ENCODE data around the gene TNFSF4.
"Not testable (repeated sequence)": the region's sequence is repeated elsewhere in the genome, so short reads cannot be mapped to it uniquely, and the experiment has no call there.

The TNFSF4 gene

GRCh38 chr1:173162601-173163000 lies 44.5 kb downstream of the TNFSF4 start:
- Histone ChIP-seq H3K4me2 (ENCODE audit: insufficient read depth, low read length) (no peak overlapping the region), H3K4me3 (ENCODE audit: low read depth in 1 of 2, low read length in 2 of 2) (no peak overlapping the region), H3K9ac (ENCODE audit: low read depth, low read length) (no peak overlapping the region), H3K79me2 (ENCODE audit: insufficient read depth, low read length) (no peaks in the 10 kb centered on the region), H3K36me3 (ENCODE audit: insufficient read depth, low read length) (no peaks in the 10 kb centered on the region), H3K9me3 (ENCODE audit: insufficient read depth, low read length, severe bottlenecking) (no peaks in the 10 kb centered on the region), H3K27me3 (ENCODE audit: insufficient read depth, low read length, poor library complexity) (no peaks in the 10 kb centered on the region), H3K27ac (ENCODE audit: low read length) (no peak overlapping the region), H3K4me1 (ENCODE audit: insufficient read depth, low read length) (peaks cover 5% of the 10 kb centered on the region; the same call in 1 of the 2 replicates), H2AFZ (ENCODE audit: low read depth, low read length) (no peak overlapping the region), H4K20me1 (ENCODE audit: insufficient read depth, low read length) (no peaks in the 10 kb centered on the region)
- no peak for TF ChIP-seq EZH2 (IDR thresholded peaks at IDR 0.05; ENCODE audit: borderline replicate concordance, low read depth, low read length, severe bottlenecking)
- TF ChIP-seq CTCF (IDR thresholded peaks at IDR 0.05; ENCODE audit: borderline replicate concordance, extremely low read depth, low read length, poor library complexity, severe bottlenecking) = no peak
- DNase-seq = no peak
- ATAC-seq (ENCODE audit: insufficient read depth, low read depth) = no peak

GRCh38 chr1:173161510-173162221 lies 45.5 kb downstream of the TNFSF4 start:
- no peak overlapping the region for H2AFZ ChIP-seq (ENCODE audit: low read depth, low read length)
- ATAC-seq (ENCODE audit: insufficient read depth, low read depth) (peak; percentile 70; the same call in 2 of the 3 replicates), DNase-seq (no peak)
- H4K20me1 ChIP-seq (ENCODE audit: insufficient read depth, low read length) = no peaks in the 10 kb centered on the region
- H3K4me3 ChIP-seq (ENCODE audit: low read depth in 1 of 2, low read length in 2 of 2) = no peak overlapping the region
- H3K9me3 ChIP-seq (ENCODE audit: insufficient read depth, low read length, severe bottlenecking) = no peaks in the 10 kb centered on the region
- H3K36me3 ChIP-seq (ENCODE audit: insufficient read depth, low read length) = no peaks in the 10 kb centered on the region
- no peaks in the 10 kb centered on the region for H3K27me3 ChIP-seq (ENCODE audit: insufficient read depth, low read length, poor library complexity)
- no peak overlapping the region for H3K9ac ChIP-seq (ENCODE audit: low read depth, low read length)
- no peaks in the 10 kb centered on the region for H3K79me2 ChIP-seq (ENCODE audit: insufficient read depth, low read length)
- peaks cover 5% of the 10 kb centered on the region; the same call in 1 of the 2 replicates for H3K4me1 ChIP-seq (ENCODE audit: insufficient read depth, low read length)
- H3K27ac ChIP-seq (ENCODE audit: low read length) = no peak overlapping the region
- TF ChIP-seq CTCF (IDR thresholded peaks at IDR 0.05; ENCODE audit: borderline replicate concordance, extremely low read depth, low read length, poor library complexity, severe bottlenecking) (no peak), EZH2 (IDR thresholded peaks at IDR 0.05; ENCODE audit: borderline replicate concordance, low read depth, low read length, severe bottlenecking) (no peak)
- no peak overlapping the region for H3K4me2 ChIP-seq (ENCODE audit: insufficient read depth, low read length)

- not testable (repeated sequence) for DNase-seq; H3K27ac ChIP-seq (ENCODE audit: low read length); H2AFZ ChIP-seq (ENCODE audit: low read depth, low read length); ATAC-seq (ENCODE audit: insufficient read depth, low read depth); H3K9me3 ChIP-seq (ENCODE audit: insufficient read depth, low read length, severe bottlenecking); H3K36me3 ChIP-seq (ENCODE audit: insufficient read depth, low read length); H3K4me2 ChIP-seq (ENCODE audit: insufficient read depth, low read length); H4K20me1 ChIP-seq (ENCODE audit: insufficient read depth, low read length); H3K79me2 ChIP-seq (ENCODE audit: insufficient read depth, low read length); H3K27me3 ChIP-seq (ENCODE audit: insufficient read depth, low read length, poor library complexity); H3K4me1 ChIP-seq (ENCODE audit: insufficient read depth, low read length); H3K9ac ChIP-seq (ENCODE audit: low read depth, low read length); H3K4me3 ChIP-seq (ENCODE audit: low read depth in 1 of 2, low read length in 2 of 2)
Observed at GRCh38 chr1:173153964-173154363, 53.2 kb downstream of the TNFSF4 start.

GRCh38 chr1:173153503-173153902 lies 53.6 kb downstream of the TNFSF4 start:
- TF ChIP-seq EZH2 (IDR thresholded peaks at IDR 0.05; ENCODE audit: borderline replicate concordance, low read depth, low read length, severe bottlenecking) (no peak), CTCF (IDR thresholded peaks at IDR 0.05; ENCODE audit: borderline replicate concordance, extremely low read depth, low read length, poor library complexity, severe bottlenecking) (no peak)
- H3K9me3 ChIP-seq (ENCODE audit: insufficient read depth, low read length, severe bottlenecking) = peaks cover 7% of the 10 kb centered on the region

More at GRCh38 chr1:173153503-173153902, 53.6 kb downstream of the TNFSF4 start:
- Histone ChIP-seq H3K9ac (ENCODE audit: low read depth, low read length) (no peak overlapping the region), H2AFZ (ENCODE audit: low read depth, low read length) (no peak overlapping the region), H3K27ac (ENCODE audit: low read length) (no peak overlapping the region), H4K20me1 (ENCODE audit: insufficient read depth, low read length) (no peaks in the 10 kb centered on the region), H3K4me2 (ENCODE audit: insufficient read depth, low read length) (no peak overlapping the region), H3K79me2 (ENCODE audit: insufficient read depth, low read length) (no peaks in the 10 kb centered on the region), H3K36me3 (ENCODE audit: insufficient read depth, low read length) (no peaks in the 10 kb centered on the region), H3K4me1 (ENCODE audit: insufficient read depth, low read length) (no peaks in the 10 kb centered on the region), H3K4me3 (ENCODE audit: low read depth in 1 of 2, low read length in 2 of 2) (no peak overlapping the region), H3K27me3 (ENCODE audit: insufficient read depth, low read length, poor library complexity) (no peaks in the 10 kb centered on the region)
- no peak for DNase-seq
- ATAC-seq (ENCODE audit: insufficient read depth, low read depth) = no peak

Data from DND-41 (cell line).